AG04450 (cell line): Measurements from ENCODE around the gene PCDHA12. TPM values are rescaled to one million over a fixed set of nuclear protein-coding genes. Genes with fewer than 3 reads are reported as not detected.
"Not testable (repeated sequence)": the region's sequence is repeated elsewhere in the genome, so short reads cannot be mapped to it uniquely, and the experiment has no call there.

Source experiments
- CTCF ChIA-PET: fragments of 300-600, 350-600 bp; formaldehyde crosslinking; extraction: SDS; loops from one replicate; lab custom pipeline; 2022; ENCODE audit warnings: antibody characterized with exemption, inconsistent platforms; lab: Charles Lee
- POLR2A ChIA-PET: fragments of 350-600 bp; formaldehyde crosslinking; extraction: SDS; loops from one replicate; lab custom pipeline; 2021; ENCODE audit warnings: antibody characterized with exemption, inconsistent platforms; lab: Yijun Ruan, JAX
- DNase-seq: peaks from one replicate; pipeline ENCODE4 v3.0.0-alpha.2; 2011; ENCODE audit warnings: low read depth, low spot score
- H3K27ac ChIP-seq: one replicate; pipeline ENCODE4 v1.5.1; 2012; ENCODE audit warnings: low read depth, low read length, control low read depth
- H3K27me3 ChIP-seq: one replicate; pipeline ENCODE4 v1.6.0; 2012; ENCODE audit warnings: low read length; ENCODE audit not compliant: control insufficient read depth, insufficient read depth
- H3K4me3 ChIP-seq: 2 replicates; pipeline ENCODE4 v1.5.1; 2011; ENCODE audit warnings: mild to moderate bottlenecking, low read depth, low read length, control low read depth
- H3K9me3 ChIP-seq: 2 replicates; pipeline ENCODE4 v1.5.1; 2012; ENCODE audit warnings: low read length; ENCODE audit not compliant: control insufficient read depth, insufficient read depth
- polyA plus RNA-seq: library from polyadenylated mRNA; depleted of rRNA; stranded (reverse); fragments of >200 nt; gene quantifications from 2 replicates; pipeline ENCODE4 v1.2.3, GENCODE V29; 2011
- TF ChIP-seq, protein P1 (sequence below): IDR thresholded peaks from 2 replicates; pipeline ENCODE4 v1.5.1; 2011; ENCODE audit warnings: low read depth, low read length, control low read depth, inconsistent platforms

The PCDHA12 gene
- polyA plus RNA-seq, 1 experiment, result not detected

DNA sequence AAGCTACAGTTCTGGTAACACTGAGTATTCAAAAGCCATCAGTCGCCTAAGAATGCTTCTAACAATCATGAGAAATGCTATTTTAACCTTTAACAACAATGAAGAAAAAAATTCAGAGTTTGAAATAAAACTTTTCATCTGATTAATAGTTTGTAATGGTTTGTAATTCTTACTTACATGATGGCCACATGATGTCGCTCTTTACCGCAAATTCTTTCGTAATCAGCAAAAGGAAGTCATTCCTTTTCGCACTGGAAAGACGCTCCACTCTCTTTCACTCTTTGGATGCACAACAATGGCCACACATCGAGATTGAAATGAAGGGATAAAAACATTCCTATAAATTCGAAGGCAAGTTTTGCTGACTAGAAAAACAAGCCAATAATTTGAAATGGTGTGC, 41.1 kb upstream of the PCDHA12 start, which contains the start of gene PCDHA7:
Gene PCDHA7 (plus strand): TSS at position 277 of the 400 bp plus-strand sequence. CDS start 115 bp downstream, at position 392.
- ChIA-PET POLR2A (no interaction called here), CTCF (no interaction called here)
- DNase-seq, result no peak
- H3K27ac ChIP-seq, result no peak within 1 kb of the TSS
- no peaks in the 10 kb centered on the region for H3K27me3 ChIP-seq
- peaks cover 42% of the 10 kb centered on the region for H3K9me3 ChIP-seq
- no peak within 1 kb of the TSS for H3K4me3 ChIP-seq
- TF ChIP-seq, protein P1, sequence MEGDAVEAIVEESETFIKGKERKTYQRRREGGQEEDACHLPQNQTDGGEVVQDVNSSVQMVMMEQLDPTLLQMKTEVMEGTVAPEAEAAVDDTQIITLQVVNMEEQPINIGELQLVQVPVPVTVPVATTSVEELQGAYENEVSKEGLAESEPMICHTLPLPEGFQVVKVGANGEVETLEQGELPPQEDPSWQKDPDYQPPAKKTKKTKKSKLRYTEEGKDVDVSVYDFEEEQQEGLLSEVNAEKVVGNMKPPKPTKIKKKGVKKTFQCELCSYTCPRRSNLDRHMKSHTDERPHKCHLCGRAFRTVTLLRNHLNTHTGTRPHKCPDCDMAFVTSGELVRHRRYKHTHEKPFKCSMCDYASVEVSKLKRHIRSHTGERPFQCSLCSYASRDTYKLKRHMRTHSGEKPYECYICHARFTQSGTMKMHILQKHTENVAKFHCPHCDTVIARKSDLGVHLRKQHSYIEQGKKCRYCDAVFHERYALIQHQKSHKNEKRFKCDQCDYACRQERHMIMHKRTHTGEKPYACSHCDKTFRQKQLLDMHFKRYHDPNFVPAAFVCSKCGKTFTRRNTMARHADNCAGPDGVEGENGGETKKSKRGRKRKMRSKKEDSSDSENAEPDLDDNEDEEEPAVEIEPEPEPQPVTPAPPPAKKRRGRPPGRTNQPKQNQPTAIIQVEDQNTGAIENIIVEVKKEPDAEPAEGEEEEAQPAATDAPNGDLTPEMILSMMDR, result no peak

DNA sequence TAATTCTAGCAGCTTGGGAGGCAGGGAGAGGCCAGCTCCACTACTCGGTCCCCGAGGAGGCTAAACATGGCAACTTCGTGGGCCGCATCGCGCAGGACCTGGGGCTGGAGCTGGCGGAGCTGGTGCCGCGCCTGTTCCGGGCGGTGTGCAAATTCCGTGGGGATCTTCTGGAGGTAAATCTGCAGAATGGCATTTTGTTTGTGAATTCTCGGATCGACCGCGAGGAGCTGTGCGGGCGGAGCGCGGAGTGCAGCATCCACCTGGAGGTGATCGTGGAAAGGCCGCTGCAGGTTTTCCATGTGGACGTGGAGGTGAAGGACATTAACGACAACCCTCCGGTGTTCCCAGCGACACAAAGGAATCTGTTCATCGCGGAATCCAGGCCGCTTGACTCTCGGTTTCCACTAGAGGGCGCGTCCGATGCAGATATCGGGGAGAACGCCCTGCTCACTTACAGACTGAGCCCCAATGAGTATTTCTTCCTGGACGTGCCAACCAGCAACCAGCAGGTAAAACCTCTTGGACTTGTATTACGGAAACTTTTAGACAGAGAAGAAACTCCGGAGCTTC, 40.6 kb upstream of the PCDHA12 start:
- H3K27me3 ChIP-seq, H3K27ac ChIP-seq, H3K4me3 ChIP-seq, CTCF ChIA-PET, DNase-seq, POLR2A ChIA-PET: not testable (repeated sequence)
- H3K9me3 ChIP-seq, result peaks cover 37% of the 10 kb centered on the region

DNA sequence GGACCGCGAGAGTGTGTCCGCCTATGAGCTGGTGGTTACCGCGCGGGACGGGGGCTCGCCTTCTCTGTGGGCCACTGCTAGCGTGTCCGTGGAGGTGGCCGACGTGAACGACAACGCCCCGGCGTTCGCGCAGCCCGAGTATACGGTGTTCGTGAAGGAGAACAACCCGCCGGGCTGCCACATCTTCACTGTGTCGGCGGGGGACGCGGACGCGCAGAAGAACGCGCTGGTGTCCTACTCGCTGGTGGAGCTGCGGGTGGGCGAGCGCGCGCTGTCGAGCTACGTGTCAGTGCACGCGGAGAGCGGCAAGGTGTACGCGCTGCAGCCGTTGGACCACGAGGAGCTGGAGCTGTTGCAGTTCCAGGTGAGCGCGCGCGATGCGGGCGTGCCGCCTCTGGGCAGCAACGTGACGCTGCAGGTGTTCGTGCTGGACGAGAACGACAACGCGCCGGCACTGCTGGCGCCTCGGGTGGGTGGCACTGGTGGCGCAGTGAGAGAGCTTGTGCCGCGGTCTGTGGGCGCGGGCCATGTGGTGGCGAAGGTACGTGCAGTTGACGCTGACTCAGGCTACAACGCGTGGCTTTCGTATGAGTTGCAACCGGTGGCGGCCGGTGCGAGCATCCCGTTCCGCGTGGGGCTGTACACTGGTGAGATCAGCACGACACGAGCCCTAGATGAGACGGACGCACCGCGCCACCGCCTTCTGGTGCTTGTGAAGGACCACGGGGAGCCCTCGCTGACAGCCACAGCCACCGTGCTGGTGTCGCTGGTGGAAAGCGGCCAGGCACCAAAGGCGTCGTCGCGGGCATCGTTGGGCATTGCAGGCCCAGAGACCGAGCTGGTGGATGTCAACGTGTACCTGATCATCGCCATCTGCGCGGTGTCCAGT, 39.2 kb upstream of the PCDHA12 start:
- no peak for DNase-seq
- POLR2A ChIA-PET, result no interaction called here
- Histone ChIP-seq H3K4me3 (no peak overlapping the region), H3K27me3 (no peaks in the 10 kb centered on the region), H3K27ac (no peak overlapping the region), H3K9me3 (peaks cover 29% of the 10 kb centered on the region)
- CTCF ChIA-PET, result no interaction called here
- TF ChIP-seq, protein P1, result no peak

DNA sequence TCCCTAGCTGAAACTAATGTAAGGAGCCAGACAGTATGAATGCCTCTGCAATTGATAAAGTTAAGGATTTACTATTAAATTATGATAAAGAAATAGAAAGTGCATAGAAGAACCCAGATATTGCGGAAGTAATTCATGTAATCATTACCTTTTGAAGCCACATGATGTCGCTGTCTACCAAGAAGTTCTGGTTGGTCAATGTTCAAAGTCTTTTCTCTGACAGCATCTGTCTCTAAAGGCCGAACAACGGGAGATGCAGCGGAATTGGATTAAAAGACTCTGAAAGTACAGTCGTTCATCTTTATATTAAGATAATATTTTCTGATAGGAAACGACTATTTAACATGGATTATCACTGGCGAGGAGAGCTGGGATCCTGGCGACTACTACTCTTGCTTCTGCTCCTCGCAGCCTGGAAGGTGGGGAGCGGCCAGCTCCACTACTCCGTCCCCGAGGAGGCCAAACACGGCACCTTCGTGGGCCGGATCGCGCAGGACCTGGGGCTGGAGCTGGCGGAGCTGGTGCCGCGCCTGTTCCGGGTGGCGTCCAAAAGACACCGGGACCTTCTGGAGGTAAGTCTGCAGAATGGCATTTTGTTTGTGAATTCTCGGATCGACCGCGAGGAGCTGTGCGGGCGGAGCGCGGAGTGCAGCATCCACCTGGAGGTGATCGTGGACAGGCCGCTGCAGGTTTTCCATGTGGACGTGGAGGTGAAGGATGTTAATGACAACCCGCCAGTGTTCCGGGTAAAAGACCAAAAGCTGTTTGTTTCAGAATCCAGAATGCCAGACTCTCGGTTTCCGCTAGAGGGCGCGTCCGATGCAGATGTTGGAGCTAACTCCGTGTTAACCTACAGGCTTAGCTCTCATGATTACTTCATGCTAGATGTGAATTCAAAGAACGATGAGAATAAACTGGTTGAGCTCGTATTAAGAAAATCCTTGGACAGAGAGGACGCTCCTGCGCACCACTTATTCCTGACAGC, 33.8 kb upstream of the PCDHA12 start, which contains the start of gene PCDHA8:
Gene PCDHA8 (plus strand): TSS at position 210 of the 985 bp plus-strand sequence. CDS start 135 bp downstream, at position 345.
- DNase-seq, result no peak
- peaks cover 36% of the 10 kb centered on the region for H3K9me3 ChIP-seq
- TF ChIP-seq, protein P1, result no peak
- H3K27me3 ChIP-seq, result no peaks in the 10 kb centered on the region
- ChIA-PET CTCF (no interaction called here), POLR2A (no interaction called here)
- H3K4me3 ChIP-seq, result no peak within 1 kb of the TSS
- no peak within 1 kb of the TSS for H3K27ac ChIP-seq
